ENCODE data around the gene TEX11.
"Not testable (repeated sequence)": the region's sequence is repeated elsewhere in the genome, so short reads cannot be mapped to it uniquely, and the experiment has no call there.

Gene TEX11

DNA sequence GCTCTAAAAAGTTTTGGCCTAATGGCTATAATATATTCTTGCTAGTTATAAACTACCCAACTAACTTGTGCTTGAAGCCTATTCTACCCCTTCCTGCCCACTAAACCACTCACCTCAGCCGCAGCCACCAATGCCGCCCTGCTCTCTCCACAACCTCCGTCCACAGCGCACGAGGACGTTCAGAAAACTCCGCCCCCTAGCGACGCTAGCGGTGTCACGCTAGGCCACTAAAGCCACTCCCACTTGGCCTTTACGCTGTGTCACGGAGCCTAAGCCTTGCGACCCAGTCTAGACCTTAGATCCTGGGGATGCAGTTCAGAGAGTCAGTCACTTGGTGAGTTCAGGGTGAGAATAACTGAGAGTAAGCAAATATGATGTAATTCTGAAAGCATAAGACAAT, at the start of gene TEX11:
Gene TEX11, minus strand, starts transcription at position 171 of the 400 bp plus-strand sequence. CDS start 922 bp downstream, outside the sequence.
- DNase-seq = no peak

DNA sequence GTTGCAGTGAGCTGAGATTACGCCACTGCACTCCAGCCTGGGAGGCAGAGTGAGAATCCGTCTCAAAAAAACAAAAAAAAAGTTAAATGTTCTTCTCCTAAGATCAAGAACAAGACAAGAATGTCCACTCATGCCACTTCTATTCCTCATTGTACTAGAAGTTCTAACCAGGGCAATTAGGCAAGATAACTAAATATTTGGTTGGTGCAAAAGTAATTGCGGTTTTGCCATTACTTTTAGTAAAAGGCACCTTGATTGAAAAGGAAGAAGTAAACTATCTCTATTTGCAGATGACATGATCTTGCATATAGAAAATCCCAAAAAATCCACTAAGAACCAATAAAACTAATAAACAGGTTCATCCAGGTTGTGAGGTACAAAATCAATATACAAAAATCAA, 46.4 kb upstream of the TEX11 start:
- no peak for DNase-seq

GRCh38 chrX:70924294-70924911, 15.9 kb upstream of the TEX11 start:
- DNase-seq = no peak

DNA sequence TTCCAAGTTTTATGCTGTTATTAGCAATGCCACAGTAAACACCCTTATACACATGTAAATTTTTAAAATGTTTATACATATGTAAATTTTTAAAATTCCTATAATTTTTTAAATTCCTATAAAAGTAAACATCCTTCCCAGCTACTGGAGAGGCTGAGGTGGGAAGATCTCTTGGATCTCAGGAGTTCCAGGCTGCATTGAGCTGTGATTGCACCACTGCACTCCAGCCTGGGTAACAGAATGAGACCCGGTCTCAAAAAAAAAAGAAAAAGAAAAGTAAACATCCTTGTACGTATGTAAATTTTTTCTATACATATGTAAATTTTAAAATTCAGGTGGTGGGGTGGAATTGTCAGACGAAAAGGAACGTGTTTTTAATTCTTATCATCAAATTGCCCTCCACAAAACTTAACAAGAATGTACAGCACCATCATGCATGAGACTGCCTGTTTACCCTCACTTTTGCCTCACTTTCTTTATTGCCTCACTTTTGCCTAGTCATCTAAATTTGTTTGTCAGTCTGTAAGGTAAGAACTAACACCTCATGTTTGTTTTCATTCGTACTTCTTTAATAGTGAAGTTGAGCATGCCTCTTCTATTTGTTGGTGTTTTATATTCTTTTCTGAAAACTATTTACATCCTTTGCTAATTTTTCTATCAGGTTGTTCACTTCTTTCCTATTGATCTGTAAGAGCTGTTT, 14.4 kb upstream of the TEX11 start:
- DNase-seq = no peak

DNA sequence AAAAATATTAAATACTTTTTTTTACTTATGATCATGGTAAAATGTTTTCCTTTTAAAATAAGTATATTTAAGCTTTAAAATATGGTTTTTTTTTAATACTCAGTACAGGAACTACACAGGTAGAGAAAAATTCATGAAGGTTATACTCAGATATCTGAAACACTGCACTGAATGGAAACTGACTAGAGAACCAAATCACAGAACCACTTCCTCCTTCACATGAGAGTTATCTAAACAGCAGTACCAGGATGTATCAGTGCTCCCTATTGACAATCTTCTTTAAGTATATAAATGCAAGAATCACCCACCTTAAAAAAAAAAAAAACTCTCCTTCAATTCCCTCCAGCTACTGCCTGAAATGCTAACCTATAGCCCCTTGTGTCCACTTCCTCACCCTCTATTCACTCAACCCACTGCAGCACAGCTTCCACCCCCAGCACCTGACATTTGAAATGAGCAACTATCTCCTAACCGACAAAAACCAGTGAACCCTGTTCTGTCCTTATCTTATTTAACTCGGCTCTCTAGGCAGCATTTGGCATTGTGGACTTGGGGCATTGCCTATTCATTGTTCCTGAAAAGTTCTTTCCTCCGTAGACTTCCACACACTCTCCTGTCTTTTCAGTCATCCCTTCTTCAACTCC, 13.3 kb upstream of the TEX11 start:
- DNase-seq = no peak

GRCh38 chrX:70916754-70917153, 8.2 kb upstream of the TEX11 start:
- no peak for DNase-seq

DNA sequence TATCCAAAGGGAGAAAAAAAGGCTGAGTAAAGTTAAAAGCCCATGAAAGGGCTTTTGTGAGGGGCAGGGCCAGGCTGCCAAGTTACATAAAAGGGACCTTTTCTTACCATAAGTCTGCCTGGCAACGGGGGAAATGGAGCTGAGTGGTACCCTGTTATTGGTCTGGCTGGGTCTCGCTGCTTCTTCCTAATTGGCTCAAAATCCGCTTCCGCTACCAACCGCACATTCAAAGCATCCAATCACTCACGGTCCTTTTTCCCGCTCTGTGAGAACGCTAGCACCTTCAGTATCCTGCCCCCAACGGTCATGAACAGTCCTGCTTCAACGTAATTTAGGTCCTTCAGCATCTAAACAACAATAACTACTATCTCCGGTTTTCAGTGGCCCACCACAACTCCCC, 611 bp downstream of the TEX11 start:
- DNase-seq = no peak

DNA sequence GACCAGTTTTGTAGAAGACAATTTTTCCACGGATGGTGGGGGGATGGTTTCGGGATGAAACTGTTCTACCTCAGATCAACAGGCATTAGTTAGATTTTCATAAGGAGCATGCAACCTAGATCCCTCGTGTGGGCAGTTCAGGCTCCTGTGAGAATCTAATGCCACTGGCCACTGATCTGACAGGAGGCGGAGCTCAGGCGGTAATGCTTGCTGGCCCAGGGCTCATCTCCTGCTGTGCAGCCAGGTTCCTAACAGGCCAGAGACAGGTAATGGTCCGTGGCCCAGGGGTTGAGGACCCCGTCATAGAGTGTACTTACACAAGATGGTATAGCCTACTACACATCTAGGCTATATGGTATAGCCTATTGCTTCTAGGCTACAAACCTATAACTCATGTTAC, 7.0 kb downstream of the TEX11 start:
- no peak for DNase-seq

GRCh38 chrX:70890441-70890840, 18.1 kb downstream of the TEX11 start:
- DNase-seq = not testable (repeated sequence)

DNA sequence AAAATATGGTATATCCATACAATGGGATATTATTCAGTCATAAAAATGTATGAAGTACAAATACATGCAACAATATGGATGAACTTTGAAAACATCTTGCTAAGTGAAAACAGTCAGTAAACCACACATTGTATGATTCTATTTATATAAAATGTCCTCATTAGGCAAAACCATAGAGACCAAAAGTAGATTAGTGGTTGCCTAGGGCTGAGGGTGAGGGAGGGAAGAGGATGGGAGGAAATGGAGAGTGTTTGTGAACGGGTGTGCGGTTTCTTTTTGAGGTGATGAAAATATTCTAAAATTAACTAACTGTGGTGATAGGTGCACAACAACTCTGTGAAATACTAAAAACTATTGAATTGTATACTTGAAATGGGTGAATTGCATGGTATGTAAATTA, 29.6 kb downstream of the TEX11 start:
- DNase-seq = no peak

GRCh38 chrX:70852294-70852693, 56.2 kb downstream of the TEX11 start:
- no peak for DNase-seq

- DNase-seq = not testable (repeated sequence)
Measured at GRCh38 chrX:70844081-70844480, 64.4 kb downstream of the TEX11 start.

DNA sequence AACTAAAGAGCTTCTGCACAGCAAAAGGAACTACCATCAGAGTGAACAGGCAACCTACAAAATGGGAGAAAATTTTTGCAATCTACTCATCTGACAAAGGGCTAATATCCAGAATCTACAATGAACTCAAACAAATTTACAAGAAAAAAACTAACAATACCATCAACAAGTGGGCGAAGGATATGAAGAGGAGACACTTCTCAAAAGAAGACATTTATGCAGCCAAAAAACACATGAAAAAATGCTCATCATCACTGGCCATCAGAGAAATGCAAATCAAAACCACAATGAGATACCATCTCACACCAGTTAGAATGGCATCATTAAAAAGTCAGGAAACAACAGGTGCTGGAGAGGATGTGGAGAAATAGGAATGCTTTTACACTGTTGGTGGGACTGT, 64.9 kb downstream of the TEX11 start:
- DNase-seq = not testable (repeated sequence)

DNA sequence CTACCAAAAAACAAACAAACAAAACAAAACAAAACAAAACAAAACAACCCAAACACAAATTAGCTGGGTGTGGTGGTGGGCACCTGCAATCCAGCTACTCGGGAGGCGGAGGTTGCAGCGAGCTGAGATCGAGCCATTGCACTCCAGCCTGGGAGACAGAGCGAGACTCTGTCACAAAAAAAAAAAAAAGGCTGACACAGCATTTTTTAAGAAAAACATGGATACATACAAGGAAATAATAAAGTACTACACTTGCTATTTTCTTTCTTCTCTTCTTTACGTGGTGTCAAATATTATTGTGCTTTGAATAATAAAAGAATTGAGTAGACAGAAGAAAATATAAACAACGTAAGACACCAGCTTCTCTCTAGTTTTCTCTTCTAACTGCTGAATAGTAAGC, 73.9 kb downstream of the TEX11 start:
- no peak for DNase-seq

DNA sequence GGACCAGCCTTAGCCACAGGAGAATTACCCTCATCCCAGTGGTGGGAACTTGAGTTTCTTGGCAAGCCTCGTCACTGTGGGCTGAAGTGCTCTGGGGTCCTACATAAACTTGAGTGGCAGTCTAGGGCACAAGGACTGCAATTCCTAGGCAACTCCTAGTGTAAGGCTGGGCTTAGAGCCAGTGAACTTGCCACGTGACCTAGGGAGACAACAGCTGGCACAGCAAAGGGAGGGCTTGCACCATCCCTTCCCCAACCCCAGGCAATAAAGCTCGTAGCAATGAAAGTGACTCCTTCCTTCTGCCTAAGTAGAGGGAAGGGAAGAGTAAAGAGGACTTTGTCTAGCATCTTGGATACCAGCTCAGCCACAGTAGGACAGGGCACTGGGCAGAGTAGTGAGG, 81.8 kb downstream of the TEX11 start:
- no peak for DNase-seq

DNA sequence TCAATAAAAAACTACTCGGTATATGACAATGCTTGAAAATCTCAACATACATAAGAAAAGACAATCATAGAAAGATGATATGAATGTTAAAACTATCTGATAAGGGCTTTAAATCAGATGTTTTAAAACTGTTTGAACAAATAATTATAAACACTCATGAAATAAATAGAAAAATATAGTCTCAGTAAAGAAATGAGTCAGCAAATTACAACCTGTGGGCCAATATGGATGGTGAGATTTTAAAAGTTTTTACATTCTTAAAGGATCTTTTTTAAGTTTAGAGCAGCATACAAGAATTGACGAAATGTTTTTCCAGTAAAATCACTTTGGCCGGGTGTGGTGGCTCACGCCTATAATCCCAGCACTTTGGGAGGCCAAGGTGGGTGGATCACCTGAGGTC, 83.1 kb downstream of the TEX11 start:
- no peak for DNase-seq

DNA sequence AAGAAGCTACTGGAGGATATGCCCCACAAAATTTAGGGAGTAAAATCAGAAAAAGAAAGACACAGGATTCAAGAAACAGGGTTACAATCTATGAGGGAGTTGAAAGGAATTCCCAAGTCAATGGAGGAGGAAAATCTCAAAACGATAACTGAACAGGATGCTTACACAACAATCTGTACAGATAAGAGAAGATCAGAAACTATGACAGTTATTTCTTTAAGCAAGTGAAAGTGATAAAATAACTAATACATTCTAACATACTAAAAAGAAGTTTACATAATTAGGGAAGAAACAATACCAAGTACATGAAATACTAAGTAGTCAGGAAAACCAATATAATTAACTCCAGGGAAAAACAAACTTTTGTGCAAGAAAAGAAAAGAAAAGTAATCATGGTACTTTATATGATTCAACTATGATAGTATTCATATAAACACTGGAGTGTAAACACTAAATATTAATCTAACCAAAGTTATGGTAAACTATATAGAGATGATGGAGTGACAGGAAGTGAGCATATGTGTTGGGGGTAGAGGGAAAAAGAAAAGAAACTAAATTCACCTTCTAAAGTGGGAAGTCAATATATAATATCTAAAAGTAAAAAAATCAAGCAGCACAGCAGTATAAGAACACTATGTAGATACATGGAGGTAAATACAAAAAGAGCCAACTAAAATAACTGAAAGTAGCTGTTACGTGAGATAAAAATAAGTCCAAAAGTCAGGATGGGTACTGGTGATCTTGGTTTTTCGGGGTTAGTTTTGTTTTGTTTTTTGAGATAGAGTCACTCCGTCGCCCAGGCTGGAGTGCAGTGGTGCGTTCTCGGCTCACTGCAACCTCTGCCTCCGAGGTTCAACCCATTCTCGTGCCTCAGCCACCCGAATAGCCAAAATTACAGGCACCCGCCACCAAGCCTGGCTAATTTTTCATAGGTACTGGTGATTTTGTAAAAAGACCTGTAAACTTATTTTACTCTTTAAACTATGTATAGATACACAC, 99.3 kb downstream of the TEX11 start:
- no peak for DNase-seq

DNA sequence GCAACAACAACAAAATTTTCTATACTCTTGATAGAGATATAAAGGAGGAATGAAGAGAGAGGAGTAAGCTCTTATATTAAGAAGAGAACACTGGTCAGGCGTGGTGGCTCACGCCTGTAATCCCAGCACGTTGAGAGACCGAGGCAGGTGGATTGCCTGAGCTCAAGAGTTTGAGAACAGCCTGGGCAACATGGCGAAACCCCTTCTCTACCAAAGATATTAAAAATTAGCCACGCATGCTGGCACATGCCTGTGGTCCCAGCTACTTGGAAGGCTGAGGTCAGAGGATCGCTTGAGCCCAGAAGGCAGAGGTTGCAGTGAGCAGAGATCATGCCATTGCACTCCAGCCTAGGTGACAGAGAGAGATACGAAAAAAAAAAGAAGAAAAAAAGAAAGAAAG, 102.4 kb downstream of the TEX11 start:
- no peak for DNase-seq

GRCh38 chrX:70796742-70797141, 111.8 kb downstream of the TEX11 start:
- DNase-seq = not testable (repeated sequence)

- no peak for DNase-seq
Measured at GRCh38 chrX:70774223-70774622, 134.3 kb downstream of the TEX11 start.

DNA sequence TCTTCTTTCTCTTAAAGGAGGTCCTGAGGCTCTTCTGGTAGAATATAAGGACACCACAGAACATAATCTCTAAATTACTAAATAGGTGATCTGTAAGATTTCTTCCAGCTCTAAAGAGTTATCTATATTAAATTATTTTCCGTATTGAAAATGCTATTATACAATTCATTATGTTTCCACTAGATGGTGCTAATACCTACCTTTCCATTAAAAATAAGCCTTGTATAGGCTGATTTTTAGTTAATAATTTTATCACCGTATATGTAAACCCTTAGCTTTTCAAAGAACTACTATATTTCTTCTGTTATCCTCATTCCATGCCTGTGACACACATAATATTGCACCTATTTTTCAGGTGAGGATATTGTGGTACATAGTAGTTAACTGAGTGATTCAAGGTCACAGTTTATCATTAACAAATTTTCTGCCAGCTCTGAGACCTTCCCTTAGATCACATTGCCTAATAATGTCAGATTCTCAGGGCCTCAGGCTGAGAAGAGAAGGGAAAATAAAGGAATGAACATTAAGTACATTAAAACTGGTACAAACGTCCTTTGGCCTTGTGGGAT, 138.8 kb downstream of the TEX11 start:
- no peak for DNase-seq

- DNase-seq = no peak
Measured at GRCh38 chrX:70762285-70762684, 146.2 kb downstream of the TEX11 start.

GRCh38 chrX:70755850-70756249, 152.7 kb downstream of the TEX11 start:
- no peak for DNase-seq
